Measurements from ENCODE around the gene SH3RF3. TPM values are rescaled to one million over a fixed set of nuclear protein-coding genes. Genes with fewer than 3 reads are reported as not detected.

The SH3RF3 gene
- total RNA-seq, 2 donors from 2014 or later: 37.4 to 61.7 TPM

DNA sequence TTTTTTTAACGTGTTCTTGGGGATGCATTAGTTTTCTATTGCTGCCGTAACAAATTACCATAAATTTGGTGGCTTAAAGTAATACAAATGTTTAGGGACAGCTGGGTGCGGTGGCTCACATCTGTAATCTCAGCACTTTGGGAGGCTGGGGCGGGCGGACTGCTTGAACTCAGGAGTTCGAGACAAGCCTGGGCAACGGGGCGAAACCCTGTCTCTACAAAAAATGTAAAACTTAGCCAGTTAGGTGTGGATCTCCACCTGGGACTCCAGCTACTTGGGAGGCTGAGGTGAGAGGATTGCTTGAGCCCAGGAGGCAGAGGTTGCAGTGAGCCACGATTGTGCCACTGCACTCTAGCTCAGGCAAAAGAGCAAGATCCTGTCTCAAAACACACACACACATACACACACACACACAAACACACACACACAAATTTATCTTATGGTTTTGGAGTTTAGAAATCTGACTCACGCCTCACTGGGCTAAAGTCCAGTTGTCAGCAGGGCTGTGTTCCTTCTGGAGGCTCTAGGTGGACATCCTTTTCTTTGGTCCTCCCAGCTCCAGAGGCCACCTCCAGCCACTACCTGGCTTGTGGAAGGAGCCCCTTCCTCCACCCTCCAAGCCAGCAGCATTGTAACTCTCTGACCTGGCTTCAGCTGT, 408.7 kb downstream of the SH3RF3 start:
- TF ChIP-seq, protein P1, sequence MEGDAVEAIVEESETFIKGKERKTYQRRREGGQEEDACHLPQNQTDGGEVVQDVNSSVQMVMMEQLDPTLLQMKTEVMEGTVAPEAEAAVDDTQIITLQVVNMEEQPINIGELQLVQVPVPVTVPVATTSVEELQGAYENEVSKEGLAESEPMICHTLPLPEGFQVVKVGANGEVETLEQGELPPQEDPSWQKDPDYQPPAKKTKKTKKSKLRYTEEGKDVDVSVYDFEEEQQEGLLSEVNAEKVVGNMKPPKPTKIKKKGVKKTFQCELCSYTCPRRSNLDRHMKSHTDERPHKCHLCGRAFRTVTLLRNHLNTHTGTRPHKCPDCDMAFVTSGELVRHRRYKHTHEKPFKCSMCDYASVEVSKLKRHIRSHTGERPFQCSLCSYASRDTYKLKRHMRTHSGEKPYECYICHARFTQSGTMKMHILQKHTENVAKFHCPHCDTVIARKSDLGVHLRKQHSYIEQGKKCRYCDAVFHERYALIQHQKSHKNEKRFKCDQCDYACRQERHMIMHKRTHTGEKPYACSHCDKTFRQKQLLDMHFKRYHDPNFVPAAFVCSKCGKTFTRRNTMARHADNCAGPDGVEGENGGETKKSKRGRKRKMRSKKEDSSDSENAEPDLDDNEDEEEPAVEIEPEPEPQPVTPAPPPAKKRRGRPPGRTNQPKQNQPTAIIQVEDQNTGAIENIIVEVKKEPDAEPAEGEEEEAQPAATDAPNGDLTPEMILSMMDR (IDR thresholded peaks at IDR 0.05): no peak

GRCh38 chr2:109538546-109538945, 409.5 kb downstream of the SH3RF3 start:
- DNase-seq (ENCODE audit: low spot score): no peak
- Histone ChIP-seq H3K4me1 (ENCODE audit: control insufficient read depth in 1 of 2, low read depth in 2 of 2) (no peaks in the 10 kb centered on the region), H3K9me3 (no peaks in the 10 kb centered on the region), H3K4me3 (no peak overlapping the region), H3K27me3 (replicated peaks; ENCODE audit: insufficient read depth) (no peaks in the 10 kb centered on the region), H3K36me3 (no peaks in the 10 kb centered on the region), H3K27ac (no peak overlapping the region)
- ATAC-seq (ENCODE audit: insufficient number of reproducible peaks, low FRiP score, low read depth): no peak
- TF ChIP-seq, protein P1 (IDR thresholded peaks at IDR 0.05): no peak

More for the DNA sequence above, 408.7 kb downstream of the SH3RF3 start:
- H3K36me3 ChIP-seq: no peaks in the 10 kb centered on the region
- H3K27me3 ChIP-seq (replicated peaks; ENCODE audit: insufficient read depth): no peaks in the 10 kb centered on the region
- H3K4me1 ChIP-seq (ENCODE audit: control insufficient read depth in 1 of 2, low read depth in 2 of 2): no peaks in the 10 kb centered on the region
- no peak overlapping the region for H3K4me3 ChIP-seq
- DNase-seq (ENCODE audit: low spot score): no peak
- no peak for ATAC-seq (ENCODE audit: insufficient number of reproducible peaks, low FRiP score, low read depth)
- H3K27ac ChIP-seq: no peak overlapping the region
- H3K9me3 ChIP-seq: no peaks in the 10 kb centered on the region

GRCh38 chr2:109542384-109542783, 413.4 kb downstream of the SH3RF3 start:
- H3K27ac ChIP-seq: no peak overlapping the region
- no peak for ATAC-seq (ENCODE audit: insufficient number of reproducible peaks, low FRiP score, low read depth)
- TF ChIP-seq, protein P1 (IDR thresholded peaks at IDR 0.05): no peak

GRCh38 chr2:109545828-109546713, 417.1 kb downstream of the SH3RF3 start:
- TF ChIP-seq, protein P1 (IDR thresholded peaks at IDR 0.05): peak; percentile 88
- ATAC-seq (ENCODE audit: insufficient number of reproducible peaks, low FRiP score, low read depth): peak; percentile 70
- no peaks in the 10 kb centered on the region for H3K9me3 ChIP-seq
- H3K36me3 ChIP-seq: peaks cover 4% of the 10 kb centered on the region
- H3K4me1 ChIP-seq (ENCODE audit: control insufficient read depth in 1 of 2, low read depth in 2 of 2): peaks cover 0 to 3% of the 10 kb centered on the region in 2 donors
- H3K27ac ChIP-seq: no peak overlapping the region
- no peak for DNase-seq (ENCODE audit: low spot score)
- no peaks in the 10 kb centered on the region for H3K27me3 ChIP-seq (replicated peaks; ENCODE audit: insufficient read depth)
- no peak overlapping the region for H3K4me3 ChIP-seq

More at GRCh38 chr2:109542384-109542783, 413.4 kb downstream of the SH3RF3 start:
- Histone ChIP-seq H3K27me3 (replicated peaks; ENCODE audit: insufficient read depth) (no peaks in the 10 kb centered on the region), H3K4me3 (no peak overlapping the region), H3K36me3 (peaks cover 4% of the 10 kb centered on the region), H3K4me1 (ENCODE audit: control insufficient read depth in 1 of 2, low read depth in 2 of 2) (peaks cover 0 to 3% of the 10 kb centered on the region in 2 donors), H3K9me3 (no peaks in the 10 kb centered on the region)
- no peak for DNase-seq (ENCODE audit: low spot score)

DNA sequence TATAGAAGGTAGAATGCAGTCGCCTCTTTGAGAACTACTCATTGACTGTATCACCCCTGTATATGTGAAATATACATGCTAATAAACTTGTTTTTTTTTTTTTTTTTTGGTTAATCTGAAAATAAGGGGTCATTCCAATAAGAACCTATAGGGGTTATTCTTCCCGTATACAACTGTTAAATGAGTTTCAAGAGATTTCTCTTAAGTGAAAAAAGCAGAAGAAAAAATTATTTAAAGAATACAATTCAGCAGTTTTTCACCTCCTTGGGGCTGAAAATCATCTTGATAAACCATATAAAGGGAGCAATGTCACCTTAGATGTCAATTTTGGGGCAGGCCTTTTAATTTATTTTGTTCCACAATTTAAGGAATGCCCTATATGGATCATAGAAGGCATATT, 418.3 kb downstream of the SH3RF3 start:
- Histone ChIP-seq H3K9me3 (no peaks in the 10 kb centered on the region), H3K4me1 (ENCODE audit: control insufficient read depth in 1 of 2, low read depth in 2 of 2) (peaks cover 0 to 3% of the 10 kb centered on the region in 2 donors), H3K27ac (peak overlapping the region in 1 of 2 donors; percentile 4), H3K27me3 (replicated peaks; ENCODE audit: insufficient read depth) (no peaks in the 10 kb centered on the region), H3K4me3 (no peak overlapping the region), H3K36me3 (peaks cover 9% of the 10 kb centered on the region)
- DNase-seq (ENCODE audit: low spot score) (no peak), ATAC-seq (ENCODE audit: insufficient number of reproducible peaks, low FRiP score, low read depth) (no peak)
- TF ChIP-seq, protein P1 (IDR thresholded peaks at IDR 0.05): no peak

Data from thoracic aorta (tissue), 2 donors.